Skeletal muscle cell (primary cell): ENCODE measurements around the gene ATXN7L1.
A peak's percentile ranks its signal among the peaks of the same experiment; 100 is the strongest.

ENCODE experiments used
- DNase-seq: peaks from one replicate; pipeline ENCODE4 v3.0.0-alpha.2; 2010; ENCODE audit warnings: low read depth
- H3K4me3 ChIP-seq: 2 replicates; pipeline ENCODE4 v1.5.1; 2011; ENCODE audit warnings: low read depth, mild to moderate bottlenecking, control low read depth, low read length, moderate library complexity

Gene ATXN7L1

DNA sequence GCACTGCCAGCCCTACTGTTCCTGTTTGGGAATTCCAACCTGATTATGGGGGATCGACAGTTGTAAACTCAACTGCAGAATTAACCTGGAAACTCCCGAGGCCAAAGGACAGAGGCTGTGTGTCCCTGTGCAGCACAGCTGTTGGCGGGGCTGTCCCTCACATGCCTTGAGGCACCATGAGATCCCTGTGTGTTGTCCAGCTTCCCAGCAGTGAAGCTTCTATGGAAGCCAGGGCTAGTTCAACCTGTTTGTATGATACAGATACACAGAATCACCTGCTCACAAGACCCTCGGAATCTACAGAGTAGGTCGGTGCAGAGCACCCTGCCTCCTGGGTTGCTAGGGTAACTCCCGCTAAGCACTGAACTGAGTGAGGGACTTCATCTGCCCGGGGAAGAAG is 234.1 kb downstream of the ATXN7L1 start:
- DNase-seq = no peak
- H3K4me3 ChIP-seq = no peak overlapping the region

DNA sequence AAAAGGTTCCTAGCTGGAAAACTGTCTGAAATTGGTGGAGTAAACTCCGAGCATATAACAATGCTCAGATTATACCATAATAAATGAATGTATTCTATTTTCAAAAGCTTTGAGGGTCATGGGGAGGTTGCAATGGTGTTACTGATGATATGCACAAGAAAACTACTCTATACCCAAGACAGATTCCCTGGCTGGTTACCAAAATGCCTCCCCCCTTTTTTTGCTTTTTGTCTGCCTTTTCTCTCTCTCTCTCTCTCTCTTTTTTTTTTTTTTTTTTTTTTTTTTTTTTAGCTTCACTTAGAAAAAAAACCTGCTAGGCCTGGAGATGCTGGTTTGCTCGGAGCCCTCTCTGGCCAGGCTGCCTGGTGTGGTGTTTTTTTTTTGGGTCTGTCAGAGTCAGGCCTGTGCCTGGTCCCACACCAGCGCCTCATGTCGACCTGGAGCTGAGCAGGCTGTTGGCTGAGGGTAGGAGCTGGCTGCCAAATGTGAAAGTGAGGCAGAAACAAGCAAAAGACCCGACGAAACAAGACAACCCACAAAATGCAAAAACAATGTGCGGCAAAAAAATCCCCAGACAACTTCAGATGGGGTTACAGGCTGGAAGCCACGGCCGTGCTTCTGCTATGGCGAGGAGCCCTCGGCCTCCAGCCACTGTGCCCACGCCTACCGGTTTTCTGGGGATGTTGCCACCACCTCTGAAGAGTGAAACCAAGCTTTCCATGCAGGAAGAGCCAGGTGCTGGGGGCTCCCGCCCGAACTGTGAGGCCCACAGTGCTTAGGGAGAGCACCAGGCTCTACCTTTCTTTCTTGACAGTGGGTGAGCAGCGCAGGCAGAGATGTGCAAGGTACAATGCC is 235.2 kb downstream of the ATXN7L1 start:
- no peak overlapping the region for H3K4me3 ChIP-seq
- no peak for DNase-seq

DNA sequence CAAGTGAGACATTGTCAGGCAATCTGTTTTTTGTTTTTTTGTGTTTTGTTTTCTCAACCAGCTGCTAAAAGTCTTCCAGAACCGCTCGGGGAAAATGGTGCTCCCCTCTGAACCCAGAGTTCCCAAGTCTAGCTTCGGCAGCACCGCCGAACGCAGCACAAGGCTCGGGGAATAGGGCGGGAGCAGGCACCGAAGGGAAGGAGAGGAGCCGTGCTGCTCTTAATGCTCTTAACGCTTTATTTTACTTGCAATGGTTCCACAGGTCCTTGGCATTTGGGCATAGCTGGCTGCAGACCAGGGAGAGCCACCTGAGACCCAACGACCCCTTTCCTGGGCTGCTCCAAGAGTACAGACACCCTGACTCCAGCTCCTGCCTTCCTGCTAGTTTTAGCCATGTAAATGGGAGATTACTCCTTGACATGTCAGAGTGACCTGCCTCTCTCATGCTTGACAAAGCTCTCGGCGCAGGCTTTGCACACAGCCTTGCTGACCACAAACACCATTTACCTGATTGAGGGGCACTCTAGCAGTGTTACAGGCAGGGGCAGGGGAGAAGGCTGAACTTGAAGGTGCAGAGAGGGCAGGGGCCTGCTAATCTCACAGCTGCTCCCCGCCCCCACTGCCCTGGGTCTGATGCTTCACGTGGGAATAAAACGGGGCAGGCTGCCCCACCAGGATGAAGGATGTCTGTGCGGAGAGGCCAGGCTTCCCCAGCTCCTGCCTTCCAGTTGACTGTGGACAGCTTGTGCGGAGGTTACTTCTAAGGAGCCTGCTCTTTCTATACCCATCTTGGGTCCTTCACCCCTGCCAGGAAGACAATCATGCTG is 236.5 kb downstream of the ATXN7L1 start:
- no peak for DNase-seq
- H3K4me3 ChIP-seq = no peak overlapping the region

DNA sequence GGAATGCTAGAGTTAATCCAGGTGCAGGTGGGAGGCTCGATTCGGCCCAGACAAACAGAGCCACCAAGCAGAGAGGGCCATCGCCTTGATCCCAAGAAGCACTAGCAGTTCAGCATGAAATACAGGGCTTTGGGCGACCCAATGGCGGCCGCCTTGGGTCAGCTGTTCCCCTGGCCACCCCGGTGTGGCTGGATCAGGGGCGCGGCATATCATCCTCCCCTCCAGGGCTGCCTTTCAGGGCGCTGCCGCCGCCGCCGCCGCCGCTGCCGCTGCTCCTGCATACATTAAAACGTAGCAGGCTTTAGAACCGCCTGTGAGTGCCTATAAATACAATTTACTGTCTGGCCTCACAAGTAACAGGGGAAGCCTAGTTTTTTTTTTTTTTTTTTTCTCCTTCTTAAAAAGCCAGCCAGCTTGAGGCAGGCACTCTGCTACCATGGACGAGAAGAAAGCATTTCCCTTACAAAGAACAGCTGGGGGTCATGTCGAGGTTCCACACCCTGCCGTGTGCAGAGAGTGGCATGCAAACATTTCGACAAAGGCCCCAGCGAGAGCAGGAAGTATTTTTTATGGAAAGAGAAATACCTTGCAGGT is 237.4 kb downstream of the ATXN7L1 start:
- DNase-seq = no peak
- no peak overlapping the region for H3K4me3 ChIP-seq

DNA sequence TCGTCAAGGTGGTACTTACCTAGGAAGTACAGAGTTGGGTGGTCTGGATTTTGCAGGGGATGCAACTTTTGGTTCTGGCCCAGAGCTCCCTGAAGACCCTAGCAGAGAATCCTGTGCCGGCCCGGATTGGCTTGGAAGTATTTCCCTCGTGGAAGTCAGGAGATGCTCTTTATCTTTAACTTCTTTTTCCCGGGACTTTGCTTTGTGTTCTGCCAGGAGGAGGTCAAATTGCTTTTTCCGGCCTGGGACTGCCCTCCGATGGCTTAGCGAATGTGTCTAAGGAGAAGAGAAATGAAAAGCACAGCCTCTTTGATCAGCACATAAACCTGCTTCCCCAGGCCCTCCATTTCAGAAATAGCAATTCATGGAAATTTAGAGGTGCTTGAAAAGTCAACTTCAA is 238.1 kb downstream of the ATXN7L1 start:
- DNase-seq = no peak
- H3K4me3 ChIP-seq = no peak overlapping the region

DNA sequence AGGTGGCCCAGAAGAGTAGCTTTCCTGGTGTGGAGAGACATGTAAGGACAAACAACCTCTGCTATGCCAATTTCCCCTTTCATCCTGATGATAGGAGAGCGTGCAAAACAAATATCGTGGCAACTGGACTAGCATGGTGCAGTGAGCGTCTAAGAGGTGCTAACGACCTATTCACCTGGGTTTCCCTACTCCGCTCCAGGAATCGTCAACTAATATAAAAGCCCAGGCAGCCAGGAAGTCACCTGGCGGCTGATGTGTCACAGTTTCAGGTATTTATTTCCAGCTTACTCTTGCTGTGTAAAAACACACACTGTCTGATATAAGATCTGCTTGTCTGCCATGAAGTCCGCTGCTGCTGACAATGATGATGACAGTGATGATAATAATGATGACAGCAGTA is 238.6 kb downstream of the ATXN7L1 start:
- no peak overlapping the region for H3K4me3 ChIP-seq
- DNase-seq = no peak

DNA sequence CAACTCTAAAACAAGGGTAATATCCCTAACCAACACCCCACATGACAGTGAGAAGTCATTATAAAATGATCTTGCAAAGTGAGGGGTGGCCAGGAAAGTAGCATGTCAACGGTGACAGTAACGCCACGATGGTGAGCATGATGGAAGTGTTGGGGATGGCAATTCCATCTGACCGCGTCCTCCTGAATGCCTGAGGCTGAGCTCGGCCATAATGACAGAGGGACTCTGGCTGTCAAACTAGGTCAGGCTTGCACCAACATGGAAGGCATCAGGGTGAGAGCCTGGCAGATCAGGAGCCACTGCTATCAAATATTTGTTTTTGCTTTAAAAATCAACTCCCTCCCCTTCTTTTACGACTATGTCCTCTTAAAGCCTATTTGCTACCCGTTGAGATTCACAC is 239.4 kb downstream of the ATXN7L1 start:
- no peak for DNase-seq

DNA sequence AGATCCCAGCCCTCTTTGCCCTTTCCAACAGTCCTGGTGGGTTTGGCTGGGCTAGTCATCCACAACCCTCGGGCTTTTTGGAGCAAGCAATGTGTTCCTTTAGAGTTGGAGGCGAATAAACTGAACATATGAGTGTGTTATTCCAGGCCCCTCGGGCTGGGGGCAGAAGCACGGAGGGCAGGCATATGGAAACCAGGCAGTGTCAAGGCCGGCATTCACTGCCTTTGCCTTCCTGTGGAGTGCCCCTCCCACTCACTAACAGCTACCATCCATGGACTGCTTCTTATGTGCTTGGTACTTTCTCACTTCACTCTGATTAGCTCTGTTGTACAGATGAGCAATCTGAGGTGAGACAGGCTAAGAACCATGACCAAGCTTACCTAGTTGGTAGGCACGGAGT is 241.2 kb downstream of the ATXN7L1 start:
- DNase-seq = no peak
- H3K4me3 ChIP-seq = no peak overlapping the region

More for the DNA sequence above, 239.4 kb downstream of the ATXN7L1 start:
- H3K4me3 ChIP-seq = no peak overlapping the region

DNA sequence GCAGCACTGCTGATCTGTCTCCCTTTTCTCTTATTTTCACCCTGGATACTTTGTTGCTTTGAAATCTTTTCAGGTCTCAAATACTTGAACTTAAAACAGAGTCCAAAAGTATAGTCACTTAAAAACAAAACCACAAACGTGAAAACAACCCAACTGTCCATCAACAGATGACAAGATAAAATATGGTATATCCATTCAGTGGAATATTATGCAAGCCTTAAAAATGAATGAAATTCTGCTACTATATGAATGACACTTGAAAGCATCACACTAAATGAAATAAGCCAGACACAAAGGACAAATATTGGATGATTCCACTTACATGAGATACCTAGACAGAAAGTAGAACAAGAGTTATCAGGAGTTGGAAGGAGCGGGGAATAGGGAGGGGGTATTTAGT is 250.4 kb downstream of the ATXN7L1 start:
- no peak overlapping the region for H3K4me3 ChIP-seq
- no peak for DNase-seq

DNA sequence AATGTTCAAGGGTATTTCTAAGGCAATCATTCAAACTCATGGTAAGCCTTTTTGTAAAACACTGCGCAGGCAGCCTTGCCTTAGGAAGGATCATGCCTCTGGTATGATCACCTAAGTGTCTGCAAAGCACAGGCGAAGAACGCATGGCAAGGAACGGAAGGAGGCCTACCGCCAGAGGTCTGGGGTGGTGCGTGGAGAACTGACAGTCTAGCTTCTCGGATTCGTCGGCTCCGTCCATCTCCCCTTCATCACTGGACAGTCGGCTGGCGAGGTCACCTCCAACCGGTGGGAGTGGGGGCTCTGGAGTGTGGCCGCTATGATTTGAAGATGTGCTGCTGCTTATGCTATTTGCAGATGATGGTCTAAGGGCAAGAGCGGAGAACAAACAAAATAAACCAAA is 252.5 kb downstream of the ATXN7L1 start:
- no peak overlapping the region for H3K4me3 ChIP-seq
- DNase-seq = no peak

DNA sequence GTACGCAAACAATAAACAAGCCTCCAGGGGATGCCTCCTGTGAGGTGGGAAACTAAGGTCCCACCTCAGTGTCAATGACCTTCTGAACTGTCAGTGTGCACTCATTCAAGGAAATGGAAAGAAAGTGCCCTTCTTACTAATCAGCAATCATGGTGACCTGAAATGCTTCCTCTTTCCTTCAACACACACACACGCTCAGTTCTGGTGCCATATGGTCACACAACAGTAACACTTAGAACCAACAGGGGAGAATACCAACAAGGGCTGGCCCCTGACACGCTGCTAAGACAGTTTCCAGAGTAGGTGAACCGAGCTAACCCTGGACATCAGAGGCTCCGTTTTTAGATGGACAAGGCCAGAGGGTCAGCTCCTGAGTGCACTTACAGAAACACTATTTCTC is 253.0 kb downstream of the ATXN7L1 start:
- DNase-seq = no peak
- H3K4me3 ChIP-seq = no peak overlapping the region

DNA sequence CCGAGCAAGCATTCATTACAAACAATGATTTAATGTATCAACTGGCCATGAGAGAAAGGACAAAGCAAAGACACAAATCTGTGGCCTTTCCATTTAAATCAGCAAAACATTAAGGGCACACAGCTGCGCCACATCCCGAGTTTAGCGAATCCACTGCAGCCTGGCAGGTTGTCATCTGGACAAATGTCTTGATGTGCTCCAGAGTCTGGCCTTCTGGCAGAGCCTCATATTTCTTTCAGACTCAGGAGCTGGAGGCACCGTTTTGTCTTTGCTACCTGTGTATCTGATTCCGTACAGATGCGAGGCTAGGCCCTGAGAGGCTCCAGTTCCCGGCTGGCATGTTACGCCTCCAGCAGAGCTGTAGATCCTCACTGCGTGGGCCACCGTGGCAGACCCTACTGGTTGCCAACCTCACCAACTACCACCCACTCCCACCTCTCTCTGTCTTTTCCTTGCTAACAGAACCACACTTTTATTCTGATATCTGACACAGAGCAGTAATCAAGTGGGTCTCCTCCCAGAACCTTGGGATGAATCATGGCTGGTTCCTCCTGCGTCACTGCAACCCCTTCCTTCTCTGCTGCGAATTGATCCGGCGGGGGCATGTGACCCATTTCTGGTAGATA is 254.2 kb downstream of the ATXN7L1 start:
- no peak overlapping the region for H3K4me3 ChIP-seq
- no peak for DNase-seq

DNA sequence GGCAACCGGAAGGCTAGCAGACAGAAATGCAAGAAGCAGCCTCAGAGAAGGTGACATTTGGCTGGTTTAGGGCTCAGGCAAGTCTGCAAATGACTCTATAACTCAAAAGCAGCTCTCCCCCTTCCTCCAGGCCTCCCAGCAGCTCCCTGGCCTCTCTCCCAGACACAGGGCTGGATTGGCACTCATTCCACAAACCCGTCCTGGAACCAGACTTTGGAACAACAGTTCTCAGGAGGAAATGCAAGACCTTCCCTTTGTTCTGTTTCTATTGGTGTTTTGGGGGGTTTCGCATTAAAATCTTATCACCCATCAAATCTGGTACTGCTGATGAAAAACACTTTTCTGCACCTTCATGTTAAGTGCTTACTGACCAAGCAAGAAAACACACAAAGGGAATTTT is 254.8 kb downstream of the ATXN7L1 start:
- DNase-seq = peak; percentile 4
- no peak overlapping the region for H3K4me3 ChIP-seq

DNA sequence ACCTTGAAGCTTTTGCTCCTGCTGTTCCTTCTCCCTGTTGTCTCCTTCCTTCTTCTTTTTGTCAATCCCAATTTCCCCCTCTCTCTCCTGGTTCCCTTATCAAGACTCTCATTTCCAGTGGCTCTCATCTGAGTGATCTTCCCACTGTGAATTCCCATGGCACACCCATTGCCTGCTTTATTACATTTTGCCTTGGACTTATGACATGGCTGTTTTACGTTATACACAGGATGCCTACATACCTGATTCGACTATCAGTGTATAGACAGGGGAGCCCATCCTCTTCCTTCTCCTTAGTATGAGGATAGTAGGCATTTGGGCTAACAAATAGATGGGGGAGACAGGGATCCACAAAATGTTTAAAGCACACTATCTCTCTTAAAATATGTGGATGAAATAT is 255.2 kb downstream of the ATXN7L1 start:
- no peak overlapping the region for H3K4me3 ChIP-seq
- DNase-seq = no peak

DNA sequence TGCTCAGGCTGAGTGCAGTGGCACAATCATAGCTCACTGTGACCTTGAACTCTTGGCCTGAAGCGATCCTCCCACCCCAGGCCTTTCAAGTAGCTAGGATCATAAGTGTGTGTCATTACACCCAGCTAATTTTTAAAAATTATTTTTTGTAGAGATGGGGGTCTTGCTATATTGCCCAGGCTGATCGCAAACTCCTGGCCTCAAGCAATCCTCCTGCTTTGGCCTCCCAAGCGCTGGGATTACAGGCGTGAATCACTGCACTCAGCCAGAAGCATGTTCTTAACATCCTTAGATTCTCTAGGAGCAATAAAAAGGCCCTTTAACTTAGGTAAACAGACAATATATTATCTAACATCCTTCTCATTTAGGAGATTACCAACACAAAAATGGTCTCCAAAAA is 256.8 kb downstream of the ATXN7L1 start:
- DNase-seq = no peak

DNA sequence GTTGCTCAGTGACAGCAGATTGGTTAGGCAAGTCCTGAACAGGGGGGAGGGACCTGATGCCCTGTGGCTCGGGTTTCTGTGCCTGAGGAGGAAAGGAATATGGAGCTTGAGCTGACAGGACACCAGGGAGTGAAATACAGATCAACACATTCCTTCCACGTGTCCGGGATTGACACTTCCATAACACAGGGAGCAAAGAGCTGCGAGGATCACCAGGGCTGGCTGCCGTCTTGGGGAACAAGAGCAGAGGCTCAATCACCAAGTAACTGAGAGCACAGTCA is 258.4 kb downstream of the ATXN7L1 start:
- DNase-seq = no peak
- H3K4me3 ChIP-seq = no peak overlapping the region

More for the DNA sequence above, 256.8 kb downstream of the ATXN7L1 start:
- H3K4me3 ChIP-seq = no peak overlapping the region

DNA sequence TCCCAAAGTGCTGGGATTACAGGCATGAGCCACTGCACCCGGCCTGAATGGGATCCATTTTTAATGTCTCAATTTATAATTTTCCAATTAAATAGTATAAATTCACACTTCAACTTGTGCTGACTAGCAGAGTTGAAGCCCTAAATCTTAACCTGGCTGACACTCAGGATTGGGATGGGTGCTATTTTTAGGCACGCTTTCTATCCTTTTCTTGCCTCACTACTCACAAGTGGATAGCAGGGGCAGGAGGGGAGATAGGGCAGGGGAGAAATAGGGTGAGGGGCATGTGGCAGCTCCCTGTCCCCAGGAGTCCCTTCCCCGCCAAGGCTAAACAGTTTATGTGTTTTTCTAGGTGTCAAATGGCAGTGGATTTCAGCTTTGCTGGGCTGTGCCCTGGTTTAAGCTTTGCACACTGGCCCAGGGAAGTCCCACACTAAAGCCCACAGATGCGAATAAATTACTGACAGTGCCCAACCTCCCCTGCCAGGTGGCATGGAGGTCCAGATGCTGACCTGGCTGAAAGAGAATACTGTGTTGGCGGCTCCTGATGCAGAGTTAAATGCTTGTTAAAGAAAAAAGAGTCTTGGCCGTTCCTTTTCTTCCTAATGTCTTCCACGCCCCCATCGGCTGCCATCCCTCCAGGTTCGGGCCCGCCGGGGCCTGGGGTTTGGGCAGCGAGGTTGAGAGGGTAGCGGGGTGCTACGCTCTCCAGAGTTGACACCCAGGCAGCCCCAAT is 259.0 kb downstream of the ATXN7L1 start:
- DNase-seq = no peak
- no peak overlapping the region for H3K4me3 ChIP-seq

DNA sequence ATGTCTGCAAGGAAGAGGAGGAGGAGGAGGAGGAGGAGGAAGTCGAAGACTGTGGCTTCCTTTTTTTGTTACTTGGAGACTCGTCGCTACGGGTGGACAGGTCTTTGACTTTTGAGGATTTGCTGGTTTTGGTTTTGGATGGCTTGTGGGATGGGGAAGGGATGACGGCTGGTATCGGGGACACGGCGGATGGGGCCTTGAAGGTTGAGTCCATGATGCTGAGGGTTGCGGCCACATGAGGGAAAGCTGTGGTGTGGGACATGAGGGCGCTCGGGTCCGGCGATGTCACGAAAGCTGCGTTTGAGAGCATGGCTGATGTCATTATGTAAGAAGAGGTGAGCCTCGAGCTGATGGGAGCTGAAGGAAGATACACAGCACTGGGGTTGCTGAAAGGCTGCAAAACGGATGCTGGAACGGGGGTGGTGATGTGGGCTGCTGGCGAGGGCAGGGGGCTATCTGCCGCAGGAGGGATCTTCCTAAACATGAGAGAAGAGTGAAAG is 262.0 kb downstream of the ATXN7L1 start:
- no peak for DNase-seq
- no peak overlapping the region for H3K4me3 ChIP-seq

DNA sequence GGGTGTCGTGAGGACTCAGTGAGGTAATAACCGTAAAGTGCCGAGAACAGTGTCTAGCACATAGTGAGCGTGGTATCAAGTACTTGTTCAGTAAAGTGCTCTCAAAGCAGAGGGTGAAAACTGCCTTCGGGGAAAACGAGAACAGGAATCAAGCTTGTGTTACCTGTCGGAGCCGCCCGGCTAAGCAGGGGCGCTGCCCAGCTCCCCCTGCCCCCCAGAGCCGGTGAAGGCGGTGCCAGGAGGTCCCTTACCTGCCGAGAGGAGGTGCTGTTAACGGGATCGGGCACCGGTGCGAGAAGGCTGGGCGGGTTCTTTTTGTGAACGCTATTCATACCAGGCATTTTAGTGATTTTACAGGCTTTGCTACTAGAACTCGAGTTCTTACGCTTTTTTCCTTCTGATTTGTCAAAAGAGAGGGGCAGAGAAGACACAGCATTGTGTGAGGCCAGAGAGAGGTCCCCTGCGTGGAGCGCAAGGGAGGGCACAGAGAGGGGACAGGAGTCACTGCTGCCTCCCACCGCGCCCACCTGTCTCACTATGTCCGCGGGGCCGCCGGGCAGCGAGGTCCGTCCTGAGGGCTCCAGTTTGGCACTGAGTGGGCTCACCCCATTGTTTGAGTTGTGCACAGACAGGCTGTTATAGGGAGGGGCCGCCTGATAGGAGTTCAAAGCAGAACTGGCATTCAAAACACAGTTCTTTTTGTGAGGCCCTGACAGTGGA is 262.6 kb downstream of the ATXN7L1 start:
- no peak for DNase-seq
- no peak overlapping the region for H3K4me3 ChIP-seq
